SK-N-MC (cell line): Measurements from ENCODE around the gene RNF103.

Source experiments
- EZH2 ChIP-seq: fragments of 200-600 bp; sonication (generic); IDR thresholded peaks from one replicate; pipeline ENCODE4 v1.6.1; 2017; ENCODE audit warnings: antibody characterized with exemption
- POLR2AphosphoS5 ChIP-seq: IDR thresholded peaks from 2 replicates; pipeline ENCODE4 v1.6.1; 2012; ENCODE audit warnings: mild to moderate bottlenecking, low read depth, low read length, borderline replicate concordance

- TF ChIP-seq POLR2AphosphoS5 (no peak), EZH2 (no peak)
Measured at GRCh38 chr2:86628091-86628522, 4.4 kb upstream of the RNF103 start.
